Effector CD4-positive, alpha-beta T cell (primary cell): Measurements from ENCODE around the gene SIM2.

Experiments used
- DNase-seq: peaks from one replicate; pipeline ENCODE4 v3.0.0-alpha.2; 2020

Gene SIM2

DNA sequence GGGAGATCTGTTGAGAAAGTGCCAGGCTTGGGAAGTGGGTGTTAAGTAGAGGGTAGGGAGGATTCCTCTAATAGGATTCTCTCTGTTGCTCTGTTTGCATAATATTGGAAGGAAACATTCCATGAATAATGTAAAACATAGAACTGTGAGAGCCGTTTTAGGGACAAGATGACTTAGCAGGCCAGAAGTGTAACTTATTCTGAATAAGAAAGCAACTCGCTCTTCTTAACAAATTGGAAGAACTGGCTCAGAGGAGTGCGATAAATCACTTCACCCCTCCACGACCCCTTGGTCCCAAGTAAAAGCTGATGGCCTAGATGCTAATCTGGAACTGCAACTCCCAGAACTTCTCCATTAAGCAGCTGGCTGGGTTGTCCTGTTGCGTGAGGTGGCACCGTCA lies 19.1 kb downstream of the SIM2 start:
- DNase-seq = no peak

DNA sequence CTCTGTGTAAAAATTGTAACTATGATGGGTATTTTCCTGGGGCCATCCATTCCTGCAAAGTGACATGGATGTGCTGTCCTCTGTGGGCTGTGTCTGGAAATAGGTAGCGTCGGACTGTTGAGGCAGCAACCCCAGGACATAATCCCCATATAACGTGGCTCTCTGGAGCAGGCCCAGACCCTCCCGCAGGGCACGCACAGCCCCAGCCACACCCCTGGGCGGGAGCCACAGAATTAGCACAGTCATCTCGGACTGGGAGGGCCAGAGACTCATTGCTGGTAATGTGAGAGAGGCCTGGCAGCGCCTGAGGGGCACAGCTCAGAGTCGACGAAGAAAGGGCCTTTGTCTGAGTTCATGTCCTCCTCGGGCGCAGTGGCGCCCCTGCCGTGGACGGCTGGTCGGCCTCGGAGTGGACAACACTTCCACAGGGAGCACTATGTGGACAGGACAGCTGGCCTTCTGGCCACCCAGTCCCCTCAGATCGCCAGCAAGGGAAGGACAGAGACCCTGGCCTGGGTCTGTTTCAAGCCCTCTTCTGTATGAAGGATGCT lies 20.1 kb downstream of the SIM2 start:
- DNase-seq = no peak

DNA sequence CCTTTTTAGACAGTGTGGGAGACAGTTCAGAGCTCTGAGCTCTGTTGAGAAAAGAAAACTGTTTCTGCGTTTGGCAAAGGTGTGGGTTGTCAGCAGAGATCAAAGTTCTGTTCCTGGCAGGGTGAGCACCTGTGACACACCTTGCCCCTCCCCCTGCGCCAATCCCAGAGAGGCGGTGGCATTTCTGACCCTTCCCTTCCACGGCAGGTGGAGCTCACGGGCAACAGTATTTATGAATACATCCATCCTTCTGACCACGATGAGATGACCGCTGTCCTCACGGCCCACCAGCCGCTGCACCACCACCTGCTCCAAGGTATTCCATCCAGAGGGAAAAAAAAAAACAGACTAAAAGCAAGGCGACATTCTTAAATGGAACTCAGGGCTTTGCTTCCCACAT lies 20.7 kb downstream of the SIM2 start:
- no peak for DNase-seq

DNA sequence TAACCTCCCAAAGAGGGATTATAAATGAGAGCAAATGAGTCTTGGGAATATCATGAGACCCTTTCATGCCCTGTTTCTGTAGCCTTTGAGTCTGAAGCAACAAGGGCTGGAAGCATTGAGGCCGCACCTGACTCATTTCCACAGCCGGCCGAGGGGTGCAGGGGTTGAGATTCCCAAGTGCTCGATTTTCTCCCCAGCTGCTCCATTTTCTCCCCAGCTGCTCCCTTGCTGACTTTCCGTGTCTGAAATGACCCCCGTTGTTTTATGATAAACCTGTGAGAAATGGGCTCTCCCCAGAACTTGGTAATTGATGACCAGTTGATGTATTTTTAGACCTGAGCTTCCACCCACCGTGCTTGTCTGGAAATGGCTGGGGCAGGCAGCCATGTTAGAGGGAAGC lies 22.9 kb downstream of the SIM2 start:
- no peak for DNase-seq

DNA sequence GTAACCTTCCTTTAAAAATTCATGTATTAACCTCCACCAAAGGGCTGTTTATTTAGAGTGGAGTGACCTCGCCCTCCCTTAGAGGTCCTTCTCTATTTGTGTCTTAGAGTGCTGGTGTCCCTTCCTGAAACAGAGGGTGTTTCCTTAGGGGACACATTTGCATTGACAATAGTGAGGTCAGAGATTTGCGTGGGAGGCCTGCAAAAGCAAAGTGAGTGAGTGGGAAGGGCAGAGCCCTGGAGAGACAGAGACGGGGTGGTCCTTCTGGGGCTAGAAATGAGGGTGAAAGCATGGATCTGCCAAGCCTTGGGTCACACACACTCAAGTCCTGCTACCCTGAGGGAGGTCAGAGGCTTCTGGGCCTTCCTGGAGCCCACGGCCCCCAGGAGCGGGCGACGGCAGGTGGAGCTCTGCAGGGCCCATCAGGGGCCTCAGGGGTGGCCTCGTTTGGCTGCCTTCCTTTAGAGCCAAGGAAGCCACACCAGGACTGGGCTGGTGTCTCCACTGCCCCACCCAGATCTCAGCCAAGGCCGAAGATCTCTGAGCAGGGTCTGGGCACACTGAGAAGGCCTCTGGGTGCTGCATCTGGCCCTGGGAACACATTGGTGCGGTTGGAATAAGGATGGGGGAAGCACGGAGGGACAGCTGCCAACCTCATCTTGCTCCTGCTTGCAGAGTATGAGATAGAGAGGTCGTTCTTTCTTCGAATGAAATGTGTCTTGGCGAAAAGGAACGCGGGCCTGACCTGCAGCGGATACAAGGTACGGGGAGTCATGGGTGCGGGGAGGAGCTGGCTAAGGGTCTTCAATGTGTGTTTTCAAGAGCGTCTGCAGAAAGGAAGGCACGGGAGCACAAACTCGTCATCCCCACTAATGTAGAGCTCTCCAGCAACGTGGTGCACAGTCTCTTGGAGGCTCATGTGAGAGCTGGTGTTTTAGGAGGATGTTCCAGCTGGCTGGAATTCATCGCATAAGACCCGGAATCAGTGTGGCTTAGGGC lies 23.8 kb downstream of the SIM2 start:
- DNase-seq = no peak

DNA sequence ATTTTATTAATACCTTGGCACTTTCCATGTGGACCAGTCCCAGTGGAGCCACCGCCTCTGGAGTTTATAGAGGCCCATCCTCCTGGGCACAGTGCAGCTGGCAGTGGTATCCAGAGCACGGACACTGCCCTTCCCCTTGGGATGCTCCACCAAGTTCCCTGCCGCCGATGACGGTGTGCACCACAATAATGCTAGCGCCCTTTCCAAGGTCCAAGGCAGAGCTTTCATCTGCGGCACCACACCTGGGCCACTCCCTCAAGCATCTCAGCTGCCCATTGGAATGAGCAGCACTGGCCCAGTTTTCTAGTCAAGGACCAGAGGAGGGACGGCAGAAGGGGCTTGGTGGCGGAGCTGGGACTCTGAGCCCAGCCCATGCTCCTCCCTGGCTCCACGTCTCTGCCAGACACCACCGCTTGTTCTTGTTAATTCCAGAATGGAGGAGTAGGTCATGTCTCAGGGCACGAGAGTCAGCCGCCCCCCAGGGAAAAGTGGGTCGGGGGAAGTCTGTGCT lies 24.5 kb downstream of the SIM2 start:
- DNase-seq = no peak

DNA sequence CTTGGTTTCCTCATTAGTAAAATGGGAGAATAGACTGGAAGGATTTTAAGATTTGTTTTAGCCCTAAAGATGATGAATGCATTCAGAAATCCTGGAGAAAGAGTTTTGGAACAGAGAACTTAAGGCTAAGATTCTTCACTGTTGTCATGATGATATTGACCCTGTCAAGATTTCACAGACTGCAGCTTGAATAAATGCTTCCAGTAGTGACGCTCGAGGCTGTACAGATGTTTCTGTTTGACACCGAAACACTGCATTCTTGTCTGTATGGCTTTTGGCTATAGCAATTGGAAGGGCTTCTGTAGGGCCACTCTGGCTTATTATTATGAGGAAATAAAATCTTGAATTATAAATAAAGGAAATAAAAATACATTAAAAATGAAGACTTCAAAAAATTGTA lies 25.7 kb downstream of the SIM2 start:
- no peak for DNase-seq

DNA sequence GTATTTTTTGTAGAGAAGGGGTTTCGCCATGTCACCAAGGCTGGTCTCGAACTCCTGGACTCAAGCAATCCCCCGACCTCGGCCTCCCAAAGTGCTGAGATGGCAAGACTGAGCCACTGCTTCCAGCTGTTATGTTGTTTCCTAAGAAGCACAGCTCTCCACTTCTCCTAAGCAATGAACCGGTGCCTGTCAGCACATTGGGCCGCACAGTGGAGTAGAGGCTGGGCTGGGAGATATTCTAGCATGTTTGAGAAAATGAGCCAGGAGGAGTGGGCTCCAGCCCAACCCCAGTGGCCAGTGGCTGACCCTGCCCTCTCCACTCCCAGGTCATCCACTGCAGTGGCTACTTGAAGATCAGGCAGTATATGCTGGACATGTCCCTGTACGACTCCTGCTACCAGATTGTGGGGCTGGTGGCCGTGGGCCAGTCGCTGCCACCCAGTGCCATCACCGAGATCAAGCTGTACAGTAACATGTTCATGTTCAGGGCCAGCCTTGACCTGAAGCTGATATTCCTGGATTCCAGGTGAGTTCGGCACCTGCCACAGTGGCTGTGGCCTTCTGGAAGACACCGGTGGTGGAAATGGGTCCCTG lies 27.0 kb downstream of the SIM2 start:
- DNase-seq = no peak

DNA sequence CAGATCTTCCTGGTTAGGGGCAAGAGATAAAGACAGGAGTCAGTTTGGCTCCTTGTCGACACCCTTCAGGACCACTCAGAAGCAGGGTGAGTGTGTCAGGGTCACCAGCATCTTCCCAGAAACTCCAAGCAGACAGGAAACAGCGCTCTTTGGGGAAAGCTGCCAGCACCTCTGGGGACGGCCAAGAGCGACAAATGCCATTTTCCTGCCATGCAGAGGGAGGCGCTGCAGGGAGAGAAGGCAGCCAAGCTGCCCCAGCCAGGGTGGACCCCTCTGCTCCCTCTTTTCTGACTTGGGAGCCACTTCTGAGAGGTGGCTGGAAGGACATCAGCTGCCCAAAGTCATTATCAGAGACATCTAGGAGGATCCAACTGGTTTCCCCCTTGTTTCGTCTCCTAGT lies 29.0 kb downstream of the SIM2 start:
- DNase-seq = no peak

DNA sequence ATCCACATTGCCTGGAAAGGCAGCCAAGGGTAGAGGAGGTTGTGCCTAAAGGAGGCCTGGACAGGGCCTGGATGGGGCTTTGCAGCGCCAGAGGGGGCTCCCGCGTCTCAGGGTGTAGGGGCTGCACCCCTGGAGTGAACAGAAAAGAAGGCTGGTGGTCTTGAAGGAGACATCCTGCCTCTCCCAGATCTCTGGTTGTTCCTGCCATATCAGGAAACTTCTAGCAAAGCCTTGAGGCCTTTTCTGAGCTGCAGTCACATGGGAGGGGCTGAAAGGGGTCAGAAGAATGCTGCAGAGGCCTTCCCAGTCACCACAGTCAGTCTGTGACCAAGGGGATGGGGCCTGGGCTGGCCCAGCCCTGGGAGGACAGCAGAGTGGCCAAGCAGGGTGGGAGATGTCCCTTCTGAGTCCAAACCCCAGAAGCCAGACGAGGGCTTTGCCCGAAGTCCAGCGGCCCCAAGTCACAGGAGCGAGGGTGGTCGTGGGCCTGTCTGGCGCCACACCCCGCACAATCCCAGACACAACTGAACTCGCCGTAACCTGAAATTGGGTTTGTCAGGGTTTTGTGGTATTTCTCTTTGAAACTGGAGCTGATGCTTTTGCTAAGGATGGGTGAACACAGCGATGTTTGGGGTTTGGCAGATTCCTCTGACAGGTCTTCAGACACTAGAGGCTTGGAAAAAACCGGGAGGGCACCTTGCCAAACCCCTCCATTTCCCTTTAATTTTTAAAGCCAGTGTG lies 29.6 kb downstream of the SIM2 start:
- DNase-seq = no peak

DNA sequence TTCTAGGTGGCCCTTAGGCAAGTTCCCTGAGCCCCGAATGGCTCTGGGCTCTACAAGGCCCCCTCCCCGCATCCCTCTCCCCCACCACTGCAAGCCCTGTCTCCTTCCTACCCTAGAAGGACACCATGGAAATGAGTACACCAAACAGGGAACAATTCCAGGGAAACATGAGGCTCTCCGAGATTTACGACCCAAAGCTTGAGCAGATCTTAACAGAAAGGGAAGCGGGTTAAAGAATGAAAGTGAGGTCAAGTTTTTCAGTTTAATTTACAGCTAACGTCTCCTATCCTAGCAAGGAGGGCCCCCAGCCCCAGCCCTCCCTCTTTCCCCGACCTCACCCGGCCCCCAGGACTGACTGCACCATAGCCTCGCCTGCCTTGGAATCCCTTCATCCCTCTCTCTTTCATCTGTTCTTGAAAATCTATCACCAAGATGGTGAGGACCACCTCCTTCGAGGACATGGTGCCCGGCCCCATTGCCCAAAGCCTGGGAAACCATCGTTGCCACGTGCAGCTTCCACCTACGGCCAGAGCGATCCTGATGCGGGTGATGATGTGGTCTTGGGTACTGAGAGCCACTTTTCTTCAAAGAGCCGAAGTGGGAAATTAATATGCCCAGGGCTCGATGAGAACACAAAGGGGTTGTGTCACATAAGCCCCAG lies 30.5 kb downstream of the SIM2 start:
- DNase-seq = no peak

DNA sequence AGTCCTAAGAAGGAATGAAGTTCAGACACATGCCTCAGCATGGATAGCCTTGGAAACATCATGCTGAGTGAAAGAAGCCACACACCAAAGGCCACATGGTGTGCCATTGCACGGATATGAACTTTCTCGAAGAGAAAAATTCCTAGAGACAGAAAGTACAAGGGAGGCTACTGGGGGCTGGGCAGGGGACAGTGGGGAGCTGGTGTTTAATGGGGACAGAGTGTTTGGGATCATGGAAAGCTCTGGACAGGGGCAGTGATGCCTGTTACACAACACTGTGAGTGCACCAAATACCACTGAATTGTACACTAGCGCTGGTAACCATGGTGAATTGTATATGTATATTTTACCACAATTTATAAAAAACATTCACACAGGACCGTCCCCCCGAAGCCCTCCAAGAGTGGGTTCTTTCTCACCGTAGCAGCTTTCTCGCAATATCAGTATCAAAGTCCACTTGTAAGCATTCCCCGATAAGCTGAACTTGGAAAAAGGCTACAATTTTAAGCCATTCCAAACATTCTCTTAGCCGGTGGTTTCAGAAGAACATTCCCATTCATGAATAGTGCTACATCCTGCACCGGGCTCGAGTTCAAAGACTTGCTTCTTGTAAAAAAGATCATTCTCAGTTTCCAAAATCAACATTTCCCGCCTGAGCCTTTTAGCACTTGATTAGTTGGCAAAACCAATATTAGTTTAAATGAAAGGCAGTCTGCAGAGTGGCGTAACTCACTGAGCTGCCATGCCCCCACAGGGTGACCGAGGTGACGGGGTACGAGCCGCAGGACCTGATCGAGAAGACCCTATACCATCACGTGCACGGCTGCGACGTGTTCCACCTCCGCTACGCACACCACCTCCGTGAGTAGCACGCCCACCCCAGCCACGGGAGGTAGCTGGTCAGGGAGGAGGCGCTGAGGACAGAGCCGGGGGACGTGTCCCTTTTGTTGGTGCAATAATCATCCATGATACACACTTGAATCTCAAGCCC lies 31.7 kb downstream of the SIM2 start:
- no peak for DNase-seq

DNA sequence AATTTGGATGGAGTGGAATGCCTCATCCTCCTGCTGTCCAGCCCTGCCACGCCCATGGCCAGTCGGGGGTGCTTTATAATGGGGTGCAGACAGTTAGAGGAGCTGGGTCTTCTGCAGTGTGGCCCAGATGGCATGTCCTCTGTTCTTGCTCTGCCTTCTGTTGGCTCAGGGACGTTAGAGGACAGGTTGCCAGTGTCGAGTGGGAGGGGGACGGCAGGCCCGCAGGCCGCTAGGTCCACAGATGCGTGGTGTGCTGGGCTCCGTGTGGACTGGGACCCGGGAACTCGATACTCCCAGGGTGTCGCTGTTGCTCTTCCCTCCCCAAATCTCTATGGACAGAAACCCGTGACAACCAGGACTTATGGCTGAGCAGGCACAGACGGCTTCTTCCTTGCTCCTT lies 33.3 kb downstream of the SIM2 start:
- no peak for DNase-seq

DNA sequence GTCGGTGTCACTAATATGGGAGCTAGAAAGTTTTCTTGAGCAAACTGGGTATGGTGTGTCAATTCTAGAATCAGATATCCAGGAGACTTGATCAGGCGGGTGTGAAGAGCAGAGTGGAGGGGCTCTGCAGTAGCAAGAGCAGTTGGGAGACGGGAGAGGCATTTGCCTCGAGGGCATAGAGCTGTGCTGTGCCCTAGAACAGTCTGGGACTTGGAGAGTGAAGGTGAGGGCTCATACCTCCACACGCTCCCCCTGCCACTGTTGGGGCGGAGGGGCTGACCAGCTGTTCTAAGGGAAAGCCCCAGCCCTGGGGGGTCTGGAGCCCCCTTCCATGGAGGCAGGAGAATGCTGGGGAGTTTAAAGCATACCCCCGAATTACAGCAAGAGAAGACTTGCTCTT lies 33.8 kb downstream of the SIM2 start:
- no peak for DNase-seq

DNA sequence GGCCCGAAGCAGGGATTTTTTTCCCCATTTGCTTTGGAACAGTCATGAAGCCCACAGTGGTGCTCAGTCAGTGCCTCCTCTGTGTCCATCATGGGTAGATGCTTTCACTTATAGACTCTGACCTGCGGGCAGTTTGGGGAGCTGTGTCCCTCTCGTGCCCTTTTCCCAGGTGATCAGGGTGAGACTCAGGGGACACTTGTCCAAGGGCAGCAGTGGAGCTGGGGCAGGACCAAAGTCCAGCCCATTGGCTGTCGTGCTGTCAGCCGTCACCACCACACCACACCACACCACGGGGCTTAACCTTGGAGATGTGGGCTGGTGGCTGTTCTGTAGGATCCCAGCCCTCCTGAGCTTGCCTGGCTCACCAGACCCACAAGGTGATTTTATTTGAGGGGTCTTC lies 34.9 kb downstream of the SIM2 start:
- DNase-seq = no peak

DNA sequence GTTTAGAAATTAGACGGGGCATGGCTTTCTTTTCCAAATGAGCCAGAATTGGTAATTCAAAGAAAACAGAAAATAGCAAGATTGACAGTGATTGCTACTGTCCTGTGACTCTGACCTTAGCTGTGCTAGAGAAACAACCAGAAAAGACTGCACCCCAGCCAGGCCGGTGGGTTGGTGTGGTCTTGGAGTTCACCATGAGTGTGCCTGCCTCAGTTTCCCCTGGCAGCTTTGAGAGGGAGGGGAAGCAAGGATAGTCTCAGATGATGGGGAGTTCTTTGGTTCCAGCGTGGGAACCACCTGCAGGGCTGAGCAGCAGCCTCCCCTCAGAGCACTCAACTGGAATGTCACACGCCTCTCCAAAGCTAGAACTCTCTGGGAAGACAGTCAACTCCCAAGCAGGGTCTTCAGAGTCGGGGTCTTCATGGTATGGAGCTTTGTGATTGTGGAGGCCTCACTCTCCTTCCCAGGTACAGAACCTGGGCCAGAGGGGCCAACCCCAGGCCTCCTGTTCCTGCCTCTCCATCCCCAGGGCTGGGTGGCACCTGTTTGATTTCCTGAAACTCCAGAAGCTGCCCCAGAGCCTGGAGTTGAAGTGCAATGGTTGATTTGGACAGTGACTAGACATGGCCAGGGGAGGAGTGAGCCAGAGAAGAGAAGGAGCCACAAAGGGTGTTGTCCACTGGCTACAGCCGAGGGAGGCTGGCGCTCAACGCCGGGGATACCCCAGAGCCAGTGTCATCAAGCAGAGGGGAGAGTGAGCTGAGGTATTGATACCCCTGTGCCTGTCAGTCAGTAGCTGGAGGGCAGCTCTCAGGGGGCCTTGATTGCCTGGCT lies 35.7 kb downstream of the SIM2 start:
- DNase-seq = no peak

DNA sequence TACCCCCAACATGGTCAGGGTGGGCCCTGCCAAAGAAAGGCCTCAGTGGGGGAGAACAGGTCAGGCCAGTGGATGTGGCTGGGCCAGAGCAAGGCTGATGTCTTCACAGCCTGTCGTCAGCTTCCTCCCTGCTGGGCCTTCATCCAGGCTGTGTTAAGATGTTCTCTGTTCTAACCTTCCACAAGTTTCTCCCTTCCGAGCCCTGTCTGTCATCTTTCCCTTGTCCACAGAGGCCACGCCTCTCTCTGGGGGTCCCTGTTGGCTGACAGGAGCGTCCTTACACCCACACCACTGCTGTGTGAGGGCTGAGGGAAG lies 36.2 kb downstream of the SIM2 start:
- DNase-seq = no peak

DNA sequence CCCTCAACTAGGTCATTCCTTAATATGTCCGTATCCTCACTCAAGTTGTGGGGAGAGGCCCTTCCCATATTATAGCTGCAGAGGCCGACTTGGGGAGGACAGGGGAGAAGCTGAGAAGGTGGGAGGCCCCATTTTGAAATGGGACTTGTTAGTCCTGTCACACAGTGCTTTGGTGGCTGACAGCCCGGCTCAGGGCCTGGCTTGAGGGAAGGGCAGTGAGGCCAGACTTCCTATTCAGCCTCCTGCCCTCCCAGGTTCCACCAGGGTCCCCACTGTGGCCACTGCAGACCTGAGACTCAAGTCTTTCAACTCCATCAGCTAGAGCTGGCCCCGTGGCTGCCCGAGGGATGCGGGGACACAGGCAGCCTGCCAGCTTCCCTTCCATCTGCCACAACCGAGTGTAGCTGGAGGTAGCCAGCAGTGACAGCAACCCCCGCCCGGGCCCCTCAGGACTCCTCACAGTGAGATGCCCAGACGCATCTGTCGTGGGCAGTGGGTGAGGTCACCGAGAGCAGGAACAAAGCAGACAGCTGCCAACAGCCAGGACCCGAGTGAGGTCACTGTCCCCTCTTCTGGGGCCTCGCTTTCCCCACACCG lies 36.9 kb downstream of the SIM2 start:
- DNase-seq = no peak

DNA sequence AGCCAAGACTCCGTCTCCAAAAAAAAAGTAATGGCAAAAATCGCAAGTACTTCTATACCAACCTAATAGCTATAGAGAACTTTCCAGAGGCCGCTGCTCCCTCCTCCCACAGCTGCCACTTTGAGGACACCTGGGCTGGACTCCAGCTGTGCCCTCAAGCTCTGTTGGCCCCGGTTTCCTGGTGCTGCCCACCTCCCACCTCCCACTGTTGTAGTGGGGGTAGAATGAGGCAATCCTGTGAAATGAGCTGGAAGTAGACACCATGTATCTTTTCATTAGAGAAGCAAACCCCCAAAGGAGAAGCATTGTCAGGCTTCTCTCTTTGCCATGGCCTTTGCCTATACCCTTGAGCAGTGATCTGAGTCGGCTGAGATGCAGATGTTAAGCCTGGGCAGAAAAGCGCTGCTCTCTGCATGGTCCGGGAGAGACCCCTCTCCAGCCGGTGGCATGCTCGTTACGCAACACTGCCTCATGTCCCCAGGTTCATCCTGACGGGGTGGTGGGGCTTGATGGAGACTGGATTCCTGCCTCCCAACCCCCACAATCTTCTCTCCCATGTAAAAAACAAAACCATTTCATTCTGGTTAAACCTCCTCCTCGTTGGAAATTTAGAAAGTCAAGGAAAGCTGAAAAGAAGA lies 39.7 kb downstream of the SIM2 start:
- DNase-seq = no peak

DNA sequence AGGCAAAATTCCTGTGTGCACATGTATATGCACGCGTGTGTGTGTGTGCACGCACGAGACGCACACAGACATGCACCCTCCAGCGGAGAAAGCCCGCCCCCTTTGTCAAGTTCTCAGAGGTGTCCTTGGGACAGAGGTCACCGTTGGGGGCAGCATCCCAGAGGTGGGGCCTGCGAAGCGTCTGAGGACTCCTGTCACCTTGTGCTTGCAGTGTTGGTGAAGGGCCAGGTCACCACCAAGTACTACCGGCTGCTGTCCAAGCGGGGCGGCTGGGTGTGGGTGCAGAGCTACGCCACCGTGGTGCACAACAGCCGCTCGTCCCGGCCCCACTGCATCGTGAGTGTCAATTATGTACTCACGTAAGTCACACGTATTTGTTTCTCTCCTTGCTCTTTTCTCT lies 42.6 kb downstream of the SIM2 start:
- no peak for DNase-seq
